Astrocyte of the hippocampus (primary cell): ENCODE data around the gene NRGN.
A peak's percentile ranks its signal among the peaks of the same experiment; 100 is the strongest.

ENCODE experiments used
- DNase-seq: peaks from one replicate; pipeline ENCODE4 v3.0.0; 2011; ENCODE audit warnings: low read depth, low spot score

The NRGN gene

DNA sequence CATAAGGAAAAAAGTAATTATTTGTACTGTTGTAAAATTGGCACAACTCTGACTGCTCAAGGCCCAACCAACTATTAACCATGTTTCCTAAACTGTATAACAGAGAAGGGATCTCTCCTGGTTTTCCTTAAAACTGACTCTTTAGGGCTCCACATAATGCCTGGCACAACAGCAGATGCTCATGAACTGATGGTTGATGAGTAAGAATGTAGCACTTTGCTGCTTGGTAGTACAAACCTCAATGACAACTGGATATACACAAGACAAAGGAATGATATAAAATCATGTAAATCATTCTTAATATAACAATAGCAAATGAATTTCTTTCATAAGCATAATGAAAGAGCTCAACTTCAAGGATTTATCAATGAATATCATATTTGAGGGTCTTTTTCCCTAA, 48.8 kb downstream of the NRGN start:
- DNase-seq: no peak

GRCh38 chr11:124791626-124792341, 52.0 kb downstream of the NRGN start:
- DNase-seq: no peak

- DNase-seq: peak; percentile 66
Measured at GRCh38 chr11:124793466-124794278, 53.9 kb downstream of the NRGN start.

GRCh38 chr11:124796312-124796711, 56.6 kb downstream of the NRGN start:
- DNase-seq: no peak
